Natural killer cell treated with Interleukin-12 subunit alpha and Interleukin-12 subunit beta and Interleukin-15 and Interleukin-18, amount 100 ng/mL, for 72 hours (primary cell): ENCODE data around the gene SELPLG. TPM values are rescaled to one million over a fixed set of nuclear protein-coding genes. Genes with fewer than 3 reads are reported as not detected.

Experiments used
- ATAC-seq, 2 donors: fragments of 150-1000 bp; cut with Tn5 transposase in 1 of 2; sonication (Bioruptor Pico), chemical (Tn5 transposase) in 1 of 2; 2 replicates each; pipeline ENCODE4 v1.10.0; 2021
- DNase-seq: peaks from one replicate; pipeline ENCODE4 v3.0.0; 2022; ENCODE audit warnings: low spot score
- H3K27ac Mint-ChIP-seq, 2 donors: 1 replicate in 1 of 2; 2 replicates in 1 of 2; pipeline ENCODE4 v1.8.0; 2022; ENCODE audit warnings: mixed read lengths in 2 of 2, mild to moderate bottlenecking in 1 of 2, moderate library complexity in 1 of 2
- H3K27me3 Mint-ChIP-seq, 2 donors: 1 replicate in 1 of 2; 2 replicates in 1 of 2; pipeline ENCODE4 v1.8.0; 2022; ENCODE audit warnings: mixed read lengths in 2 of 2
- H3K36me3 Mint-ChIP-seq: one replicate; pipeline ENCODE4 v1.8.0; 2022; ENCODE audit warnings: mixed read lengths
- H3K4me1 Mint-ChIP-seq, 2 donors: 1 replicate in 1 of 2; 2 replicates in 1 of 2; pipeline ENCODE4 v1.8.0; 2022; ENCODE audit warnings: low read depth in 2 of 2, mixed read lengths in 2 of 2, mild to moderate bottlenecking in 1 of 2
- H3K4me3 Mint-ChIP-seq: one replicate; pipeline ENCODE4 v1.8.0; 2022; ENCODE audit warnings: mixed read lengths
- H3K9me3 Mint-ChIP-seq: 2 replicates; pipeline ENCODE4 v1.8.0; 2022; ENCODE audit warnings: mixed read lengths
- total RNA-seq, 2 donors: library from RNA; stranded (reverse); gene quantifications; one replicate each; pipeline ENCODE4 v1.2.3, GENCODE V29; 2022

The SELPLG gene
- total RNA-seq = 10 to 100 TPM; 26.5 to 34.6 TPM

DNA sequence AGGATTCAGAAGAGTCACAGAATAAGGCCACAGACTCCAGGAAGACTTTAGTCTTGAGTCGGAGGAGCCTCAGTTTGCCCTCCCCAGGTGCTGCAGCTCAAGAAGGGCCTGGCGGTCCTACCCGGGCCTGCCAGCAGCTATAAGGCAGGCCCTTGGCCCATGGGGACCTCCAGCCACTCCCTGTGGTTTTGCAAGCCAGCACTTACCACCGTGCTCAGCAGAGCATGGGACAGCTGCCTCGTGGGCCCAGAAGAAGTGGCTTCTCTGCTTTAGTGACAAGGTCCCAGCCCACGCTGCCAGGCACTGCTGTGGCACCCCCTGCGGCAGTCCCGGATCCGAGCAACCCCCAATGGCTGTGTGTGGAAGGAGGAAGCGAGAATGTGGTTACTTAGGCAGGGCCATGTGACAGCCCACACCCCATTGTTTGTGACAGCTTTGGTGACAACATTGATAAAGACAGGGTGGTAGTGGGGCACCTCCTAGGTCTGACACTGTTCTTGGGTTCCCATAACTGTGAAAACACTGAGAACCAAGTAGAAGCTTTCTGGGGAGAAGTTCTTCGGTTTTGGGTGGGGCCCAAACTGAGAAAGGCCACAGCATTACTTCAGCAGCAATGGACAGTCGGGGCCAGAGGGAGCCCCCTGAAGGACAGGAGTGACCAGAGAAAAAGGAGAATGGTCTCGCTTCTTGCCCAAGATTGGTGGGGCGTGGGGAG lies at the start of gene SELPLG:
TSS of gene SELPLG (minus strand) at position 361 of the 715 bp plus-strand sequence. CDS start 9,587 bp downstream, outside the sequence.
- peak; percentile 87 for DNase-seq
- ATAC-seq = peak; percentile 61 to 67
- H3K4me1 Mint-ChIP-seq = peaks cover 49 to 59% of the 10 kb centered on the region in 2 donors

GRCh38 chr12:108681317-108681716 lies 47.6 kb upstream of the SELPLG start:
- Mint-ChIP-seq H3K36me3 (no peaks in the 10 kb centered on the region), H3K4me3 (no peak overlapping the region), H3K4me1 (peaks cover 5 to 13% of the 10 kb centered on the region in 2 donors), H3K27ac (no peak overlapping the region), H3K9me3 (no peaks in the 10 kb centered on the region), H3K27me3 (no peaks in the 10 kb centered on the region)
- ATAC-seq = no peak
- no peak for DNase-seq

More for the DNA sequence above, at the start of gene SELPLG:
- H3K27ac Mint-ChIP-seq = peak within 1 kb of the TSS; percentile 92 to 100
- H3K27me3 Mint-ChIP-seq = no peaks in the 10 kb centered on the region
- no peaks in the 10 kb centered on the region for H3K9me3 Mint-ChIP-seq
- H3K4me3 Mint-ChIP-seq = peak within 1 kb of the TSS; percentile 87
- peaks cover 6% of the 10 kb centered on the region for H3K36me3 Mint-ChIP-seq

DNA sequence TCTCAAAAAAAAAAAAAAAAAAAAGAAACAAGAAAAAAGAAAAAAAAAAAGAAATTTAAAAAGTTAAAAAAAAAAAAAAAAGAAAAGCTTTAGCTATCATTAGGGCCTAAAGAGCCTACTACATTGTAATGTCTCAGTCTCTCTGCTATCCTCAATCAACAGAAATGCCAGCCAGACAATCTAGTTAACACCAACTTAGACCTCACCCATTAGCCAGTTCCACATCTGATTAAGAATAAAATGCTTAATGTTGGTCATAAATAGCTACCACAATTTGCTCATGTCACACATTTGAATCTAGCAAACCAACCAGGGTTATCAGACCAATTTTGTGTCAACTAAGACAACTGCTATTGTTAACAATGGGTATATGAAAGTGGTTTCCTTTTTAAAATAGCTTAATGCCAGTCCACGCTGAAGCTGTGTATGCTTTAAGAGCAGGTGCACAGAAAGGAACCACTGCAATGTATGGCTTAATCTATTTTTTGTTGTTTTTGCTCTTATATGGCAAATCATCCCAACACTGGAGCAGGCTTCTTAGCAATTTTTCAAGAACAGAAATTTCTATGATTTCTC lies 45.5 kb upstream of the SELPLG start:
- ATAC-seq (no peak), DNase-seq (no peak)
- H3K27ac Mint-ChIP-seq = no peak overlapping the region
- H3K9me3 Mint-ChIP-seq = no peaks in the 10 kb centered on the region
- H3K4me1 Mint-ChIP-seq = peaks cover 5 to 8% of the 10 kb centered on the region in 2 donors
- H3K4me3 Mint-ChIP-seq = no peak overlapping the region
- H3K36me3 Mint-ChIP-seq = peaks cover 12% of the 10 kb centered on the region
- no peaks in the 10 kb centered on the region for H3K27me3 Mint-ChIP-seq

DNA sequence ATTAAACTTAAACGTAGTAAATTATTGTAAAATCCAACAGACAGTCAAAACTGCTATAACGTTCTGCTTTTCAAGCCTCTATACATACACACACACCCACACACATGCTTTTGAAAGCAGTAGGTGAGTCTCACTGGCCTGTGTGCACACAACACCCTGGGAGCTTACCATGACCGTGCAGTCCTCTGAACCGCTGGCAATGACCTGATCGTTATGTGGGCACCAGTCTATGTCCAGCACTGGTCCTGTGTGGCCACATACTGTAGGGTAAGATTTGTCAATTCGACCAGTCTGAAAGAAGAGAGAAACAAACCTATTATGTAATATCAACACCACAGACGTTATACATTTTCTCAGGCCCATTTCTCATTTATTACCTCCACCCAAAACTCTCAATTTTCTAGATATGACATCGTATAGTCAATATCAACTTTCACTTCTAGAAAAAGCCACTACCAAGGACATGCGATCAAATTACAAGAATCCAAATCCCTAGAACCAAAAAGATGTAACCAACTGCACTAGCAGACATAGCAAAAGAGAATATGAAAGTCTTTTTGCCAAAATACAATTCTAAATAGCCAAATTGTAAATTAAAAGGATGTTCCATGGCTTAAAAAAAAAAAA lies 44.5 kb upstream of the SELPLG start:
- H3K4me1 Mint-ChIP-seq = peaks cover 5 to 8% of the 10 kb centered on the region in 2 donors
- peaks cover 12% of the 10 kb centered on the region for H3K36me3 Mint-ChIP-seq
- no peak overlapping the region for H3K4me3 Mint-ChIP-seq
- DNase-seq (no peak), ATAC-seq (peak in 1 of 2 donors; percentile 9)
- H3K27me3 Mint-ChIP-seq = no peaks in the 10 kb centered on the region
- no peaks in the 10 kb centered on the region for H3K9me3 Mint-ChIP-seq
- H3K27ac Mint-ChIP-seq = no peak overlapping the region

DNA sequence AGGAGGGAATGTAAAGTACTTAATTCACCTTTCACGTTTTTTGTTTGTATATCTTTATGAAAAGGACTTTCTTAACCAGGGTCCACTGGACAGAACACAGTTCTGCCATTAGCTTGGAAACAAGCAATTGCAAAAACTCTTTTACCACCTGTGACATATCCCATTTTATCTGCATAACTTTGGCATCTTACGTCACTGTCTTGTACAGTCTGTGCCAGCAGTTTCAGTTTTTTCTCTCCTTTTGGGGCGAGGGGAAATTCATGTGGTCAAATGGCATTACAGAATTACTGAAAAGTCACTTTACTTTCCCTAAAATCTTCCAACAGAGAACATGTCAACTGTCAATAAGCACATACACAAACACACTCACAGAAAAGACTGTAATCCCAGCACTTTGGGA lies 43.7 kb upstream of the SELPLG start:
- ATAC-seq = no peak
- Mint-ChIP-seq H3K36me3 (peaks cover 12% of the 10 kb centered on the region), H3K27me3 (no peaks in the 10 kb centered on the region), H3K4me3 (no peak overlapping the region), H3K27ac (no peak overlapping the region), H3K9me3 (no peaks in the 10 kb centered on the region), H3K4me1 (peaks cover 5 to 8% of the 10 kb centered on the region in 2 donors)
- DNase-seq = no peak

GRCh38 chr12:108676707-108677106 lies 43.0 kb upstream of the SELPLG start:
- no peaks in the 10 kb centered on the region for H3K27me3 Mint-ChIP-seq
- ATAC-seq = no peak

DNA sequence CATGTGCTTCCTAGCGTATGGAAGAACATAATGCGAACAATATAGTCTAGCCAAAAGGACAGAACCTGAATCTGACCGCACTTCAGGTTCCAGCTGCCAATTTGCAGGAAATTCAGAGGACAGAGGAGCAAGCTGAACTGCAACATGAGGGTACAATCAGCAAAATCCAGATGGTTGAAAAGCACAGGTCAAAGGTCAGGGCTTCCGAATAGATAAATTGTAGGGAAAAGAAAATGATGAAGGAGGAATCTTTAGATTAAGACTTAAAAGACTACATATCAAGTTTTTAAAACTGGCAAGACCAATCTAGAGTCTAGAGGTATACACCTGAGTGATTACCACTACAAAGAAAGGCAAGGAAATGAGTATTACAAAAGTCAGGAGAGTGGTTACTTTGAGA lies 42.1 kb upstream of the SELPLG start:
- Mint-ChIP-seq H3K27ac (no peak overlapping the region), H3K27me3 (no peaks in the 10 kb centered on the region), H3K4me3 (no peak overlapping the region), H3K4me1 (peaks cover 3% of the 10 kb centered on the region in 2 donors), H3K36me3 (peaks cover 12% of the 10 kb centered on the region), H3K9me3 (no peaks in the 10 kb centered on the region)
- ATAC-seq (no peak), DNase-seq (no peak)

More at GRCh38 chr12:108676707-108677106, 43.0 kb upstream of the SELPLG start:
- Mint-ChIP-seq H3K36me3 (peaks cover 12% of the 10 kb centered on the region), H3K4me3 (no peak overlapping the region), H3K9me3 (no peaks in the 10 kb centered on the region), H3K27ac (no peak overlapping the region), H3K4me1 (peaks cover 5 to 8% of the 10 kb centered on the region in 2 donors)
- DNase-seq = no peak

DNA sequence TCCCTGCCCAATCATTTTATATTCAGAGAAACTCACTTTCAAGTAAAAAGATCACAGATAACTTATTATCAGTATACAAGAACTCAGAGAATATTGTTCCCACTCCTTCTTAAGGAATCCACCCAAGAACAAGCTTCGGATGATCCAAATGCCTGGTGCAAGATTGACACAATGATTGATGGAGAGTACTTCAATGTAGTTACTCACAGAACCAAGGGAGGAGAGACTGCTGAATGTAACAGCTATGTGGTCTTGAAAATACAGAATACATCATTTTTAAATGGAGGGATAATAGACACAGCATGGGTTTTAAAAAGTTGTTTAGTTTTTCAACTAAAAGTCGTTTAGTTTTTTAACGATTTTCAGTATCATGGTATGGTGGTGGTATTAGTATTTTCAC lies 38.4 kb upstream of the SELPLG start:
- Mint-ChIP-seq H3K36me3 (peaks cover 12% of the 10 kb centered on the region), H3K4me3 (no peak overlapping the region), H3K4me1 (peaks cover 0 to 6% of the 10 kb centered on the region in 2 donors), H3K9me3 (no peaks in the 10 kb centered on the region), H3K27me3 (no peaks in the 10 kb centered on the region), H3K27ac (no peak overlapping the region)
- ATAC-seq = no peak
- DNase-seq = no peak

GRCh38 chr12:108671110-108671509 lies 37.4 kb upstream of the SELPLG start:
- Mint-ChIP-seq H3K4me1 (peaks cover 0 to 6% of the 10 kb centered on the region in 2 donors), H3K36me3 (peaks cover 12% of the 10 kb centered on the region), H3K27me3 (no peaks in the 10 kb centered on the region), H3K4me3 (no peak overlapping the region), H3K27ac (no peak overlapping the region), H3K9me3 (no peaks in the 10 kb centered on the region)
- ATAC-seq (no peak), DNase-seq (no peak)

GRCh38 chr12:108670066-108670631 lies 36.5 kb upstream of the SELPLG start:
- DNase-seq = no peak
- H3K27ac Mint-ChIP-seq = no peak overlapping the region

GRCh38 chr12:108668542-108668941 lies 34.8 kb upstream of the SELPLG start:
- H3K27me3 Mint-ChIP-seq = no peaks in the 10 kb centered on the region
- no peak overlapping the region for H3K4me3 Mint-ChIP-seq
- peaks cover 12 to 22% of the 10 kb centered on the region in 2 donors for H3K4me1 Mint-ChIP-seq
- H3K9me3 Mint-ChIP-seq = no peaks in the 10 kb centered on the region
- DNase-seq (no peak), ATAC-seq (no peak)
- no peaks in the 10 kb centered on the region for H3K36me3 Mint-ChIP-seq
- no peak overlapping the region for H3K27ac Mint-ChIP-seq

More at GRCh38 chr12:108670066-108670631, 36.5 kb upstream of the SELPLG start:
- no peaks in the 10 kb centered on the region for H3K27me3 Mint-ChIP-seq
- H3K4me3 Mint-ChIP-seq = no peak overlapping the region
- H3K9me3 Mint-ChIP-seq = no peaks in the 10 kb centered on the region
- H3K4me1 Mint-ChIP-seq = peaks cover 0 to 6% of the 10 kb centered on the region in 2 donors
- H3K36me3 Mint-ChIP-seq = peaks cover 5% of the 10 kb centered on the region
- ATAC-seq = no peak

DNA sequence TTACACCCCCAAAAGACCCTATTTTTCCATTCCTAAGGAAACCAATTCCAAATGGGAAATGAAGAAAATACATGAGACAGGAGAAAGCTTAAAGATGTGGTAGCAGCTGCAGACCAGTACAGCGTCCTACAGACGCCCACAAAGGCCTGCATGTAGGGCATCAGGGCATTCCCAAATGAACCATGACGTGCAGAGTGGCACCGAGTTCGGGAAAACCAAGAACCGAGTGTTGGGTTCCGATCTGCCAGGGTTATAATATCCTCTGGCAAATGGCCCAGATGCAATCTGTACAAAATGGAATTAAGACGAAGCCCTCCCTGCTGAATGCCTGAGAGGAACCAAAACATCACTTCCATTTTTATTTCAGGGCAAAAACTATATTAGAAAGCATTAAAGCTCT lies 34.4 kb upstream of the SELPLG start:
- H3K9me3 Mint-ChIP-seq = no peaks in the 10 kb centered on the region
- DNase-seq (no peak), ATAC-seq (no peak)
- no peaks in the 10 kb centered on the region for H3K36me3 Mint-ChIP-seq
- H3K27me3 Mint-ChIP-seq = no peaks in the 10 kb centered on the region
- no peak overlapping the region for H3K27ac Mint-ChIP-seq
- H3K4me3 Mint-ChIP-seq = no peak overlapping the region
- H3K4me1 Mint-ChIP-seq = peaks cover 16 to 26% of the 10 kb centered on the region in 2 donors

GRCh38 chr12:108667349-108667748 lies 33.7 kb upstream of the SELPLG start:
- Mint-ChIP-seq H3K27ac (no peak overlapping the region), H3K4me3 (no peak overlapping the region), H3K27me3 (no peaks in the 10 kb centered on the region), H3K36me3 (no peaks in the 10 kb centered on the region), H3K4me1 (peaks cover 16 to 26% of the 10 kb centered on the region in 2 donors), H3K9me3 (no peaks in the 10 kb centered on the region)
- DNase-seq (no peak), ATAC-seq (no peak)

DNA sequence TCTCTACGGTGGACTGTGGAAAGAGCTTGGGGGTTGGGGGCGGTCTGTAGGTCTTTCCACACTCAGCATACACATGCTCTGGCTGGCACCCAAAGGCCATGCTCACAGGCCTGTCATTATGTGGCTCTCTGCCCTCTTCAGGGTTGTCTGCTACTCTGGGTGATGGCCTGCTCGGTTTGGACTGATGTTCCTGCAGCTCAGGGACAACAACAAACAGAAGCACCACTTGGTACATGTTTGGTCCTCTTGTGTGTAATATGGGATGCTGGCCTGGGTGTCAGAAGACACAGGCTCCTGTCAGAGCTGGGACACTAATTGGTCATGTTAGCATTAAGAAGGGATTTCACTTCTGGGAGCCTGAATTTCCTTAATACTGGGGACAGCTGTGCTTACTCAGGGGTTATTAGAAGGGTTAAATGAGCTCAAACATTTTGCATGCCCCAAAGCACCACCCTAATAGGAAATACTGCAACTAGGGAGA lies 32.7 kb upstream of the SELPLG start:
- DNase-seq = no peak
- H3K9me3 Mint-ChIP-seq = no peaks in the 10 kb centered on the region
- H3K36me3 Mint-ChIP-seq = no peaks in the 10 kb centered on the region
- H3K27ac Mint-ChIP-seq = no peak overlapping the region
- peaks cover 16 to 26% of the 10 kb centered on the region in 2 donors for H3K4me1 Mint-ChIP-seq
- no peak overlapping the region for H3K4me3 Mint-ChIP-seq
- no peak for ATAC-seq
- no peaks in the 10 kb centered on the region for H3K27me3 Mint-ChIP-seq
